HepG2 (cell line): ENCODE data around the gene TNXB. TPM values are rescaled to one million over a fixed set of nuclear protein-coding genes. Genes with fewer than 3 reads are reported as not detected.

ENCODE experiments used
- AGO2 ChIP-seq: fragments of 200-400 bp; formaldehyde crosslinking; optimal IDR thresholded peaks from 2 replicates; pipeline ENCODE3; 2017; ENCODE audit warnings: mild to moderate bottlenecking, low read depth, low read length, moderate library complexity
- FIP1L1 ChIP-seq: fragments of 200-400 bp; formaldehyde crosslinking; IDR thresholded peaks from 2 replicates; pipeline ENCODE4 v1.6.1; 2018; ENCODE audit warnings: low read depth, mild to moderate bottlenecking, low read length, moderate library complexity, borderline replicate concordance; ENCODE audit not compliant: insufficient read depth
- HMG20A ChIP-seq: IDR thresholded peaks from 2 replicates; pipeline ENCODE4 v1.6.1; 2016; ENCODE audit warnings: borderline replicate concordance
- HNRNPUL1 ChIP-seq: fragments of 200-400 bp; formaldehyde crosslinking; IDR thresholded peaks from 2 replicates; pipeline ENCODE4 v1.6.1; 2017; ENCODE audit warnings: low read depth, mild to moderate bottlenecking, low read length, moderate library complexity
- MAF1 ChIP-seq: sonication (generic); formaldehyde crosslinking; IDR thresholded peaks from 2 replicates; pipeline ENCODE4 v1.5.0; 2020; ENCODE audit warnings: missing genetic modification reagents, borderline replicate concordance
- MAZ ChIP-seq, 2 experiments: sonication (generic) in 1 of 2; formaldehyde crosslinking in 1 of 2; IDR thresholded peaks; 2 replicates each; pipeline versions ENCODE4 v1.5.0 to v1.6.1; 2012 to 2020; ENCODE audit warnings: low read depth in 2 of 2, mild to moderate bottlenecking in 2 of 2, borderline replicate concordance in 1 of 2, improper control_type of control experiment in 1 of 2, low read length in 1 of 2, missing genetic modification reagents in 1 of 2, moderate library complexity in 1 of 2
- MTA1 ChIP-seq: sonication (generic); formaldehyde crosslinking; IDR thresholded peaks from 2 replicates; pipeline ENCODE4 v1.4.0; 2020; ENCODE audit warnings: missing genetic modification reagents, mild to moderate bottlenecking, borderline replicate concordance
- NR1H2 ChIP-seq: sonication (generic); formaldehyde crosslinking; IDR thresholded peaks from 2 replicates; pipeline ENCODE4 v1.8.1; 2022; ENCODE audit warnings: low read depth, missing genetic modification reagents, borderline replicate concordance
- REXO4 ChIP-seq: sonication (generic); formaldehyde crosslinking; IDR thresholded peaks from 2 replicates; pipeline ENCODE4 v1.8.0; 2022; ENCODE audit warnings: missing genetic modification reagents, mild to moderate bottlenecking, borderline replicate concordance
- SOX6 ChIP-seq, 2 experiments: fragments of 450-650 bp in 1 of 2; sonication (generic) in 1 of 2; formaldehyde crosslinking in 1 of 2; IDR thresholded peaks; 2 replicates each; pipeline versions ENCODE4 v1.4.0 to v1.6.1; 2017 to 2020; ENCODE audit warnings: antibody characterized with exemption in 1 of 2, mild to moderate bottlenecking in 1 of 2, missing genetic modification reagents in 1 of 2
- ZNF10 ChIP-seq: sonication (generic); formaldehyde crosslinking; IDR thresholded peaks from 2 replicates; pipeline ENCODE4 v1.4.0; 2020; ENCODE audit warnings: mild to moderate bottlenecking, low read depth, missing genetic modification reagents, borderline replicate concordance
- ZNF282 ChIP-seq: fragments of 450-650 bp; IDR thresholded peaks from 2 replicates; pipeline ENCODE4 v1.6.1; 2018; ENCODE audit not compliant: partially characterized antibody
- ZNF3 ChIP-seq: IDR thresholded peaks from 2 replicates; pipeline ENCODE4 v1.7.0; 2017; ENCODE audit warnings: inconsistent platforms
- ZNF703 ChIP-seq: sonication (generic); formaldehyde crosslinking; IDR thresholded peaks from 2 replicates; pipeline ENCODE4 v1.5.1; 2020; ENCODE audit warnings: missing genetic modification reagents, mild to moderate bottlenecking, moderate library complexity, borderline replicate concordance
- ZNF772 ChIP-seq: sonication (generic); formaldehyde crosslinking; IDR thresholded peaks from 2 replicates; pipeline ENCODE4 v1.5.0; 2020; ENCODE audit warnings: mild to moderate bottlenecking, missing genetic modification reagents
- ZNF776 ChIP-seq: sonication (generic); formaldehyde crosslinking; IDR thresholded peaks from 2 replicates; pipeline ENCODE4 v1.4.0; 2020; ENCODE audit warnings: mild to moderate bottlenecking, missing genetic modification reagents
- polyA plus RNA-seq, 8 experiments: library from polyadenylated mRNA; depleted of rRNA in 3 of 8; stranded (reverse) in 7 of 8; unstranded in 1 of 8; fragments of >200 nt; fragmentation: Illumina TruSeq in 4 of 8; extraction: Trizol in 4 of 8; gene quantifications; 2 replicates each; pipeline versions ENCODE4 v1.2.1 to v1.2.3, GENCODE V29; 2011 to 2016; ENCODE audit warnings: low read depth in 4 of 8, missing spikeins in 1 of 8, mixed read lengths in 1 of 8; ENCODE audit not compliant: insufficient read depth in 1 of 8
- total RNA-seq, 5 experiments: library from RNA; depleted of rRNA; stranded (reverse); fragments of >200 nt; fragmentation: Illumina TruSeq; extraction: Trizol; gene quantifications; 2 replicates each; pipeline ENCODE4 v1.2.3, GENCODE V29; 2016; ENCODE audit warnings: low read depth in 1 of 5
- TF ChIP-seq, protein P1 (sequence below): IDR thresholded peaks from 2 replicates; pipeline ENCODE4 v1.6.1; 2016
- TF ChIP-seq, protein P2 (sequence below): sonication (generic); formaldehyde crosslinking; IDR thresholded peaks from 2 replicates; pipeline ENCODE4; 2020; ENCODE audit warnings: missing genetic modification reagents, mild to moderate bottlenecking, borderline replicate concordance
- TF ChIP-seq, protein P3 (sequence below): sonication (generic); formaldehyde crosslinking; IDR thresholded peaks from 2 replicates; pipeline ENCODE4 v1.8.0; 2022; ENCODE audit warnings: mild to moderate bottlenecking, missing genetic modification reagents, borderline replicate concordance
- TF ChIP-seq, protein P4 (sequence below): sonication (generic); formaldehyde crosslinking; IDR thresholded peaks from 2 replicates; pipeline ENCODE4 v1.5.0; 2020; ENCODE audit warnings: missing genetic modification reagents, mild to moderate bottlenecking, borderline replicate concordance

TNXB gene
- total and polyA plus RNA-seq, 2 of the 13 experiments (the other 11 are each of a cell fraction or from before 2014, with no cell fraction given) = 1.6 to 2.7 TPM

DNA sequence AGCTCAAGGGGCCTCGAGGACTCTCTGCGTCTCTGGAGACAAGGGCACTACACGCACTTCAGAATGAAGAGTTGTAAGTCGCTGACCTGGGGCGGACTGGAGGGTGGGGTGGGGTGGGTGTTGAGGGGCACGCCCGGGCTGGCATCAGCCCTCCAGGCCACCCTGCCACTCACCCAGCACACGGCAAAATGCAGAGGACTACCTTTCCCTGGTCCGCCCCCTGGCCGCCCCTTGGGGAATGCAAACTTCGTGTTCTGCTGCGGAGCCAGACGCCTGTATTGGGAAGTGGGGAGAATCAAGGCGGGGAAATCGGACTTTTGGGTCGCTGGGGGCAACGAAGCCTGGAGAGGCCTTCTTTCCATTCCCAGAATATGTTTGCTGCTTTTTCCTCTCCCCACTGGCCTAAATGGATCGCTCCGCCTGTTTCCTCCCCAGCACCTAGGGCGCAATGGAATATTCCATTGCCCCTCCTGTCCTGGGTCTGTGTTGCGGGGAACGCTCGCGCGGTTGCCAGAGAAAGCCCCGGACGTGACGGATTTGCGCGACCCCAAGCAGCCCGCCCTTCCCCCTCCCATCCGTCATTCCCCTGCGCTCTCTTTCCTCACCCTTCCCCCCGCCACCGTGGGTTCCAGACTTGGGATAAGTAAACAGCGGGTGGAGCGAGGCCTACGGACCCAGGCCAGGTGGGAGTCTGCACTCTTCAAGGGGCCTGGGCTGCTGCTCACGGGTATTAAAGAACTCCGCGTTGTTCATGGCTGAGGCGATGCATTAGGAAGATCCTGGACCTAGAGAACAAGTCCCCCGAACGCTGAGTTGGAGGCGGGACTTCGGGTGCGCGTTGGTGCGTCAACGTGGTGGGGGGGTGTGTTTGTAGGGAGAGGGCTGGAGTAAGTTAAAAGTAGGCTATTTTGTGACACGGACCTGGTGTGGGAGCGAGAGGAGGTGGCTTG is 44.7 kb upstream of the TNXB start, which contains the start of gene PPT2 (continued):
- TF ChIP-seq, protein P1, sequence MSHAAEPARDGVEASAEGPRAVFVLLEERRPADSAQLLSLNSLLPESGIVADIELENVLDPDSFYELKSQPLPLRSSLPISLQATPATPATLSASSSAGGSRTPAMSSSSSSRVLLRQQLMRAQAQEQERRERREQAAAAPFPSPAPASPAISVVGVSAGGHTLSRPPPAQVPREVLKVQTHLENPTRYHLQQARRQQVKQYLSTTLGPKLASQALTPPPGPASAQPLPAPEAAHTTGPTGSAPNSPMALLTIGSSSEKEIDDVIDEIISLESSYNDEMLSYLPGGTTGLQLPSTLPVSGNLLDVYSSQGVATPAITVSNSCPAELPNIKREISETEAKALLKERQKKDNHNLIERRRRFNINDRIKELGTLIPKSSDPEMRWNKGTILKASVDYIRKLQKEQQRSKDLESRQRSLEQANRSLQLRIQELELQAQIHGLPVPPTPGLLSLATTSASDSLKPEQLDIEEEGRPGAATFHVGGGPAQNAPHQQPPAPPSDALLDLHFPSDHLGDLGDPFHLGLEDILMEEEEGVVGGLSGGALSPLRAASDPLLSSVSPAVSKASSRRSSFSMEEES (CRISPR knock-in tag) = no peak
- no peak for TF ChIP-seq AGO2
- peak; percentile 73 for TF ChIP-seq MAZ (IDR thresholded peaks at IDR 0.05; ENCODE audit: borderline replicate concordance, low read depth, low read length)
- TF ChIP-seq MAZ (CRISPR knock-in tag; IDR thresholded peaks at IDR 0.05; ENCODE audit: low read depth) = peak; percentile 68
- TF ChIP-seq FIP1L1 = 0 out of 2 replicates have a peak, but pooled peaks have one; percentile 75
- TF ChIP-seq MTA1 (CRISPR knock-in tag) = peak; percentile 96
- no peak for TF ChIP-seq ZNF10 (CRISPR knock-in tag)
- TF ChIP-seq, protein P2, sequence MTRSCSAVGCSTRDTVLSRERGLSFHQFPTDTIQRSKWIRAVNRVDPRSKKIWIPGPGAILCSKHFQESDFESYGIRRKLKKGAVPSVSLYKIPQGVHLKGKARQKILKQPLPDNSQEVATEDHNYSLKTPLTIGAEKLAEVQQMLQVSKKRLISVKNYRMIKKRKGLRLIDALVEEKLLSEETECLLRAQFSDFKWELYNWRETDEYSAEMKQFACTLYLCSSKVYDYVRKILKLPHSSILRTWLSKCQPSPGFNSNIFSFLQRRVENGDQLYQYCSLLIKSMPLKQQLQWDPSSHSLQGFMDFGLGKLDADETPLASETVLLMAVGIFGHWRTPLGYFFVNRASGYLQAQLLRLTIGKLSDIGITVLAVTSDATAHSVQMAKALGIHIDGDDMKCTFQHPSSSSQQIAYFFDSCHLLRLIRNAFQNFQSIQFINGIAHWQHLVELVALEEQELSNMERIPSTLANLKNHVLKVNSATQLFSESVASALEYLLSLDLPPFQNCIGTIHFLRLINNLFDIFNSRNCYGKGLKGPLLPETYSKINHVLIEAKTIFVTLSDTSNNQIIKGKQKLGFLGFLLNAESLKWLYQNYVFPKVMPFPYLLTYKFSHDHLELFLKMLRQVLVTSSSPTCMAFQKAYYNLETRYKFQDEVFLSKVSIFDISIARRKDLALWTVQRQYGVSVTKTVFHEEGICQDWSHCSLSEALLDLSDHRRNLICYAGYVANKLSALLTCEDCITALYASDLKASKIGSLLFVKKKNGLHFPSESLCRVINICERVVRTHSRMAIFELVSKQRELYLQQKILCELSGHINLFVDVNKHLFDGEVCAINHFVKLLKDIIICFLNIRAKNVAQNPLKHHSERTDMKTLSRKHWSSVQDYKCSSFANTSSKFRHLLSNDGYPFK (CRISPR knock-in tag) = peak; percentile 85; the same call in 1 of the 2 replicates
- 0 out of 2 replicates have a peak, but pooled peaks have one; percentile 23 for TF ChIP-seq HMG20A
- TF ChIP-seq ZNF282 = no peak
- peak; percentile 47; the same call in 1 of the 2 replicates for TF ChIP-seq ZNF703 (CRISPR knock-in tag)
- peak; percentile 28; the same call in 1 of the 2 replicates for TF ChIP-seq ZNF772 (CRISPR knock-in tag)
- TF ChIP-seq MAF1 (CRISPR knock-in tag) = no peak
- TF ChIP-seq ZNF776 (CRISPR knock-in tag) = 0 out of 2 replicates have a peak, but pooled peaks have one; percentile 44
- no peak for TF ChIP-seq SOX6 (IDR thresholded peaks at IDR 0.05)
- TF ChIP-seq SOX6 (CRISPR knock-in tag; IDR thresholded peaks at IDR 0.05) = peak; percentile 77
- TF ChIP-seq REXO4 (CRISPR knock-in tag) = peak; percentile 70; the same call in 1 of the 2 replicates
- TF ChIP-seq NR1H2 (CRISPR knock-in tag) = no peak
- no peak for TF ChIP-seq ZNF3 (CRISPR knock-in tag)
- no peak for TF ChIP-seq HNRNPUL1
- TF ChIP-seq, protein P3, sequence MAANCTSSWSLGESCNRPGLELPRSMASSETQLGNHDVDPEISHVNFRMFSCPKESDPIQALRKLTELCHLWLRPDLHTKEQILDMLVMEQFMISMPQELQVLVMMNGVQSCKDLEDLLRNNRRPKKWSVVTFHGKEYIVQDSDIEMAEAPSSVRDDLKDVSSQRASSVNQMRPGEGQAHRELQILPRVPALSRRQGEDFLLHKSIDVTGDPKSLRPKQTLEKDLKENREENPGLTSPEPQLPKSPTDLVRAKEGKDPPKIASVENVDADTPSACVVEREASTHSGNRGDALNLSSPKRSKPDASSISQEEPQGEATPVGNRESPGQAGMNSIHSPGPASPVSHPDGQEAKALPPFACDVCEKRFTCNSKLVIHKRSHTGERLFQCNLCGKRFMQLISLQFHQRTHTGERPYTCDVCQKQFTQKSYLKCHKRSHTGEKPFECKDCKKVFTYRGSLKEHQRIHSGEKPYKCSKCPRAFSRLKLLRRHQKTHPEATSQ (CRISPR knock-in tag) = peak; percentile 31; the same call in 1 of the 2 replicates
- TF ChIP-seq, protein P4, sequence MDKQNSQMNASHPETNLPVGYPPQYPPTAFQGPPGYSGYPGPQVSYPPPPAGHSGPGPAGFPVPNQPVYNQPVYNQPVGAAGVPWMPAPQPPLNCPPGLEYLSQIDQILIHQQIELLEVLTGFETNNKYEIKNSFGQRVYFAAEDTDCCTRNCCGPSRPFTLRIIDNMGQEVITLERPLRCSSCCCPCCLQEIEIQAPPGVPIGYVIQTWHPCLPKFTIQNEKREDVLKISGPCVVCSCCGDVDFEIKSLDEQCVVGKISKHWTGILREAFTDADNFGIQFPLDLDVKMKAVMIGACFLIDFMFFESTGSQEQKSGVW = no peak
